Rectal smooth muscle tissue (tissue), 1 donor: Measurements from ENCODE around the gene ATP6V0B.

Experiments
- H3K27ac ChIP-seq: one replicate; pipeline ENCODE4 v1.7.0; 2013; ENCODE audit warnings: low read depth, low read length, inconsistent platforms
- H3K27me3 ChIP-seq: one replicate; pipeline ENCODE4 v1.7.0; 2013; ENCODE audit warnings: low read length; ENCODE audit not compliant: control insufficient read depth, insufficient read depth
- H3K36me3 ChIP-seq: one replicate; pipeline ENCODE4 v1.7.0; 2013; ENCODE audit warnings: low read length; ENCODE audit not compliant: control insufficient read depth, insufficient read depth
- H3K4me1 ChIP-seq: one replicate; pipeline ENCODE4 v1.7.0; 2013; ENCODE audit warnings: low read length; ENCODE audit not compliant: control insufficient read depth, insufficient read depth
- H3K4me3 ChIP-seq: one replicate; pipeline ENCODE4 v1.7.0; 2013; ENCODE audit warnings: low read length
- H3K9ac ChIP-seq: one replicate; pipeline ENCODE4 v1.7.0; 2013; ENCODE audit warnings: low read length

ATP6V0B gene

DNA sequence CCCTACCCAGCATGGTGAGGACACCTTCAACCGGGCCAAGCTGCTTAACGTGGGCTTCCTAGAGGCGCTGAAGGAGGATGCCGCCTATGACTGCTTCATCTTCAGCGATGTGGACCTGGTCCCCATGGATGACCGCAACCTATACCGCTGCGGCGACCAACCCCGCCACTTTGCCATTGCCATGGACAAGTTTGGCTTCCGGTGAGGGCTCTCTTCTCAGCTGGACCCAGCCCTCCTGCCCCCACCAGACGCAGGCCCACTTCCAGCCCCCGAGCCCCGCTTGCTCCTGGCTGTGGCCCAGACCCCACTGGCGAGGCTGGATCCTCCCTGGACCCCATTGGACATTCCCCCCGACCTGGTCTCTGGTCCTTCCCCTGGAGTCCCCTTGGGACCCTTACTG is 10.1 kb downstream of the ATP6V0B start:
- Histone ChIP-seq H3K9ac (no peak overlapping the region), H3K27ac (no peak overlapping the region), H3K4me3 (no peak overlapping the region), H3K36me3 (no peaks in the 10 kb centered on the region), H3K27me3 (no peaks in the 10 kb centered on the region), H3K4me1 (peaks cover 3% of the 10 kb centered on the region)

DNA sequence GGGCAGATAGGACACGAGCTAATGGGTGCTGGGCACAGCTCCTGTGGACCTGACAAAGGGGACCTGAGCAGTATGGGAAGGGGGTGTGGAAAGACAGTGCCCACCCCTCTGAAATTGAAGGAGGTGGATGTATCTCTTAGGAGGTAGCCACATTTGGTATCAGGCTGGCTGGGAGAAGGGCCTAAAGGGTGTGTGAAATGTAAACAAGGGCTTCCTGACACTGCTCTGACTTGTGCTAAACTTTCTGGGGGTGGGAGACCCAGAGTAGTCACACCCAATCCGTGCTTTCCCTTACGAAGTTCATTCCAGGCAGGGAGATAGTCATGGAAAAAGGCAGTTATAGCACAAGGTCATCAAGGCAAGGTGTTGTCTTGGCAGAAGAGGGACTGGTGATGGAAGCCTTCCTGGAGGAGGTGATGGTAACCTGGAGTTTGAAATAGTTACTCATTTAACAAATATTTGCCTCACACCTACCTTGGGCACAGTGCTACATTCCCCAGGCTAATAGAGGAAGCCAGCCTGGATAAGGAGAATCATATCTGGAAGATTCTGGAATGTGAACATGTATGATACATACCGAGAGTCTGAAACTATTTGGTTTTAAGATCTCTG is 11.3 kb downstream of the ATP6V0B start:
- no peak overlapping the region for H3K27ac ChIP-seq
- H3K9ac ChIP-seq, result no peak overlapping the region
- no peak overlapping the region for H3K4me3 ChIP-seq
- no peaks in the 10 kb centered on the region for H3K27me3 ChIP-seq
- peaks cover 4% of the 10 kb centered on the region for H3K4me1 ChIP-seq
- H3K36me3 ChIP-seq, result no peaks in the 10 kb centered on the region

DNA sequence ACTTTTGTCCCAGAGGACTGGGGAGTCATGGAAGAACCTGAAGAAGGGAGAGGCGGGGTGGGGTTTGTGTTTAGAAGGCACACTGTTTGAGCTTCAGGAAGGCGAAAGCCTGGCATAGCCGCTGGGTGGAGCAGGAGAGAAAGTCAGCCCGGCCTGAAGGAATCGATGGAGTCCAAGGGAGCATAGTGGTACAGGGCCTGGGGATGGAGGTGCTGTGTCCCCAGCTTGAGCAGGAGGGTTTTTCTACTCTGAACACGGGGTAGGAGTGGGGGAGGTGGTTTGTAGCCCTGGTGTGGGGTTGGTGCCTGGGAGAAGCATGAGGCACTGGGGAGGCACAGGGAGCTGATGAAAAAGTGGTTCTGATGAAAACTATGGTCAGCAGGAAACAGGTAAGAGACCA is 12.0 kb downstream of the ATP6V0B start:
- Histone ChIP-seq H3K36me3 (no peaks in the 10 kb centered on the region), H3K27ac (no peak overlapping the region), H3K27me3 (no peaks in the 10 kb centered on the region), H3K4me1 (peaks cover 4% of the 10 kb centered on the region), H3K4me3 (no peak overlapping the region), H3K9ac (no peak overlapping the region)

DNA sequence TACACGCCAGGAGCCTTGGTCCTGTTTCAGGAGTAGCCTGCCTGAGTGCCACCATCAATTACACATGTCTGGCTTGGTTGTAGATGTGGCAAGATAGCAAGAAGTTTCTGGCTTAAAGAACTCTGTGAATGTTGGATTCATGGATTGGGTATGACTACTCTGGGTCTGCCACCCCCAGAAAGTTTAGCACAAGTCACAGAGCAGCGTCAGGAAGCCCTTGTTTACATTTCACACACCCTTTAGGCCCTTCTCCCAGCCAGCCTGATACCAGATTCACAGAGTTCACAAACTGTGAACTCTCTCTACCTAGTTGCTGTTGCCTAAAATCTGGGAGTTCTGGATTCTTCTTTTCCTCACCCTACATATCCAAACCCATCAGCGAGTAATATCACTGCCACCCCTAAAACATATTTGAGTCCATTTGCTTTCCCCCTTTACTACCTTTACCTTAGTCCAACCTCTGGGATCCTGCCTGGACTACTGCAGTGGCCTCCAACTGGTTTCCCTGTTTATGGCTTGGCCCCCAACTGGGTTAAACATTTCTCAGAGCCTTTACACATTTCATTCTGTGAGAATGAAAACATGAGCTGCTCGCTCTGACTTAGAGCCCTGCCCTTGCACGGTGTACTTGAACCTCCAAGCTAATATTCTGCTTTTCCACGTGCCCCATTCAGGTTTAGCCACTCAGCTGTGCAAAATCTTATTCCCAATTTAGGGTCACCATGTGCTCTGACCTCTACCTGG is 12.6 kb downstream of the ATP6V0B start:
- Histone ChIP-seq H3K36me3 (no peaks in the 10 kb centered on the region), H3K4me3 (no peak overlapping the region), H3K27ac (no peak overlapping the region), H3K9ac (no peak overlapping the region), H3K27me3 (no peaks in the 10 kb centered on the region), H3K4me1 (peaks cover 4% of the 10 kb centered on the region)

DNA sequence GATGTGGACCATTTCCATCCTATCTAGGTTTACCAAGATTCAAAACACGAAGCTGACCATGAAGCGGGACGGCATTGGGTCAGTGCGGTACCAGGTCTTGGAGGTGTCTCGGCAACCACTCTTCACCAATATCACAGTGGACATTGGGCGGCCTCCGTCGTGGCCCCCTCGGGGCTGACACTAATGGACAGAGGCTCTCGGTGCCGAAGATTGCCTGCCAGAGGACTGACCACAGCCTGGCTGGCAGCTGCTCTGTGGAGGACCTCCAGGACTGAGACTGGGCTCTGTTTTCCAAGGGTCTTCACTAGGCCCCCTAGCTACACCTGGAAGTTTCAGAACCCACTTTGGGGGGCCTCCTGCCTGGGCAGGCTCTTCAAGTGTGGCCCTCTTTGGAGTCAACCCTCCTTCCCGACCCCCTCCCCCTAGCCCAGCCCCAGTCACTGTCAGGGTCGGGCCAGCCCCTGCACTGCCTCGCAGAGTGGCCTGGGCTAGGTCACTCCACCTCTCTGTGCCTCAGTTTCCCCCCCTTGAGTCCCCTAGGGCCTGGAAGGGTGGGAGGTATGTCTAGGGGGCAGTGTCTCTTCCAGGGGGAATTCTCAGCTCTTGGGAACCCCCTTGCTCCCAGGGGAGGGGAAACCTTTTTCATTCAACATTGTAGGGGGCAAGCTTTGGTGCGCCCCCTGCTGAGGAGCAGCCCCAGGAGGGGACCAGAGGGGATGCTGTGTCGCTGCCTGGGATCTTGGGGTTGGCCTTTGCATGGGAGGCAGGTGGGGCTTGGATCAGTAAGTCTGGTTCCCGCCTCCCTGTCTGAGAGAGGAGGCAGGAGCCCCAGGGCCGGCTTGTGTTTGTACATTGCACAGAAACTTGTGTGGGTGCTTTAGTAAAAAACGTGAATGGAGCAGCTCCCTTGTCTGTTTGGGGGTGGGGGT is 15.8 kb downstream of the ATP6V0B start:
- Histone ChIP-seq H3K9ac (no peak overlapping the region), H3K27me3 (no peaks in the 10 kb centered on the region), H3K4me3 (peak overlapping the region; percentile 56), H3K36me3 (no peaks in the 10 kb centered on the region), H3K27ac (no peak overlapping the region), H3K4me1 (peaks cover 4% of the 10 kb centered on the region)

DNA sequence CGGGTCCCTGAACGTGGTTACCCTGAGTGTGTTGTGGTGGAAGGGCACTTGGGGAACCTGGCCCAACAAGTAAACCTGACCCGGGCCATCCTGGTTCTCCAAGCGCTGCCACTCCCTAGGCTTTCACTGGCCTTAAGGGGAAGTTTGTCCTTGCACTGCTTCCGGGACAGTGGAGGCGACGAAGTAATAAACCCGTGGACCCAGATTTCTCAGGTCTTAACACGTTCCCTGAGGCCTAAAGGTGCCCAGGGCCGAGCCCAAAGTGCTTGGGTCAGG is 16.4 kb downstream of the ATP6V0B start:
- H3K36me3 ChIP-seq, result no peaks in the 10 kb centered on the region
- peak overlapping the region; percentile 38 for H3K27ac ChIP-seq
- H3K4me3 ChIP-seq, result peak overlapping the region; percentile 56
- no peak overlapping the region for H3K9ac ChIP-seq
- H3K27me3 ChIP-seq, result no peaks in the 10 kb centered on the region
- peaks cover 4% of the 10 kb centered on the region for H3K4me1 ChIP-seq

DNA sequence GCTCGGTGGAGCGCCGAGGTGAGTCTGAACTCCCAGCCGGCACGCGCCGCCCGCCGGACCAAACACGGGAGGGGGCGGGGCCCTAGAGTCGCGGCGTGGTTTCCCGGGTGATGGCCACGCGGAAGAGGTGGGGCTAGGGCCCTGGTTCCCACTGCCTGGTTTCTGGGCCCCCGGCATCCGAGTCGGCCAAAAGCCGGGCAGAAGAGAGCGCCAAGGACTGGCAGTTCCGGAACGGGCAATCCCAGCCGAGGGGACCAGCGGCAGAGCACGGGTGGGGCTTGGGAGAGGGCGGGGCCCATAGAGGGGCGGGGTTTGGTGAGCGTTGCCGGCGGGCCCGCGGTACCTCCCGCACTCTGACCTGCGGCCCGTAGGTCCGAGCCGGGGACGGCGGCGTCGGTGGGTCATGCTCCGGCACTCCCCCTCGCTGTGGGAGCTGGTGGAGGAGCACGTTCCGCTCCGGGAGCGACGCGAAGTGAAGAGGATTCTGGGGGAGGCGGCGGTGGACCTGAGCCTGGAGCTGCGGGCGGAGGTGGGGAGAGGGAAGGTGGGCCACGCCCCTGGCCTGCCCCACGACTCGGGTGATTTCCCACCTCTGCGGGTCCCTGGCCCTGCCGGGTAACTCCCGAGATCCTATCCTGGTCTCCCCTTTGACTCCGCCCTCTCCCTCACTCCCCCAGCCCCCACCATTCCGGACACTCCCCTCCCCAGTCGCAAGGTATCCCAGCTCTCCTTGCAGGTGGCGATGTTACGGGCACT is 16.9 kb downstream of the ATP6V0B start, which contains the start of gene CCDC24:
Gene CCDC24 (plus strand): TSS at position 124 of the 756 bp plus-strand sequence. CDS start 280 bp downstream, at position 404.
- H3K4me3 ChIP-seq, result peak within 1 kb of the TSS; percentile 56
- peak within 1 kb of the TSS; percentile 38 for H3K27ac ChIP-seq
- no peaks in the 10 kb centered on the region for H3K27me3 ChIP-seq
- no peaks in the 10 kb centered on the region for H3K36me3 ChIP-seq
- H3K9ac ChIP-seq, result peak within 1 kb of the TSS; percentile 57
- peaks cover 4% of the 10 kb centered on the region for H3K4me1 ChIP-seq

DNA sequence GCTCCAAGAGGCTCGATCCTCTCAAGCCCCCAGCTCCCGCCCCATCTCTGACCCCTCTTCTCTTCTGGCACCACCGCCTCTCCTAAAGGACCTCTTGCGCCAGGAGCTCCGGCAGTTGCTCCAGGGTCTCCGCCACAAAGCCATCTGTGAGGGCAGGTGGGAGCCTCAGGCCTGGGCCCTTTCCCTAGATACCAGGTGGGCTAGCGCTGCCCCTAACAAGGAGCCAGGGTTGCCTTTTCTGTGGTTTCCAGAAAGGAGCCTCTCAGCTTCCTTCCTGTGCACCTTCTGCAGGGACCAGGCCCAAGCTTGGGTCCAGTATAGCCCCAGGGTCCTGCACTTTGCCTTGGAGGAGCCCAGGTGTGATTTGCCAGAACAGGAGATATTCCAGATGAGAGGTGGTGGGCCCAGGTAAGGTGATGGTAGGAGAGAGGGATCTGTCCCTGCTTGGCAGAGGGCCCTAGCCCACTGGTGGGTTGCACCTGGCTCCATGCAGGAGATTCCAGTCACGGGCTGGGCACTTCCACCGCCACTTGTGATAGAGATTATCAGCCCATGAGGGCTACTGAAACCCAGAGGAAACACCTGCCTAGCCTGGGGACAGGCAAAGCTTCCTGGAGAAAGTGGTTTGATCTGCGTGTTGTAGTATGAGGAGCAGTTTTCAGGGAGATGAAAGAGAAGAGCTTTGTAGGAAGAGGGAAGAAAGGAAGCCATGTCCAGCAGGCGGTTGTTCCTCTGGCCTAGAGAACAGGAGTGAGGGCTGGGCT is 17.7 kb downstream of the ATP6V0B start:
- peak overlapping the region; percentile 56 for H3K4me3 ChIP-seq
- H3K9ac ChIP-seq, result peak overlapping the region; percentile 57
- H3K4me1 ChIP-seq, result peaks cover 4% of the 10 kb centered on the region
- H3K27ac ChIP-seq, result no peak overlapping the region
- no peaks in the 10 kb centered on the region for H3K27me3 ChIP-seq
- H3K36me3 ChIP-seq, result no peaks in the 10 kb centered on the region

DNA sequence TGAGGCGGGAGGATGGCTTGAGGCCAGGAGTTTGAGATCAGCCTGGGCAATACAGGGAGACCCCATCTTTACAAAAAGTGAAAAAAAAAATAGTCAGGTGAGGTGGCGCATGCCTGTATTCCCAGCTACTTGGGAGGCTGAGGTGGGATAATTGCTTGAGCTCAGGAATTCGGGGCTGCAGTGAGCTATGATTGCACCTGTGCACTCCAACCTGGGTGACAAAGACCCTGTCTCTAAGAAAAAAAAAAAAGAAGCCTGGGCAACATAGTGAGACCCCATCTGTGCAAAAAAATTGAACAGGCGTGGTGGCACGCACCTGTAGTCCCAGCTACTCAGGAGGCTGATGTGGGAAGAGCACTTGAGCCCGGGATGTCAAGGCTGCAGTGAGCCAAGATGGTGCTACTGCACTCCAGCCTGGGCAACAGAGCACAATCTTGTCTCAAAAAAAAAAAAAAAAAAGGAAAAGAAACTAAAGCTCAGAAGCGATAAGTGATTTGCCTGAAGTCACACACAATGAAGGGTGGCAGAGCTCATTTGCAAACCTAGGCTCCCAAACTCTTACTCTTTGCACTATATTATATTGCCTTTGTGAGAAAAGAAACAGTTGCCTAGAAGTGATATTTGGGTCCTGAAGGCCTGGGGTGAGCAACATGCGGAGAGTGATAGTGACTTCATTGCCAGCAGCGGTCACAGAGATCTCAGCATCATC is 18.6 kb downstream of the ATP6V0B start:
- Histone ChIP-seq H3K4me3 (no peak overlapping the region), H3K9ac (no peak overlapping the region), H3K36me3 (no peaks in the 10 kb centered on the region), H3K27ac (no peak overlapping the region), H3K4me1 (peaks cover 4% of the 10 kb centered on the region), H3K27me3 (no peaks in the 10 kb centered on the region)

DNA sequence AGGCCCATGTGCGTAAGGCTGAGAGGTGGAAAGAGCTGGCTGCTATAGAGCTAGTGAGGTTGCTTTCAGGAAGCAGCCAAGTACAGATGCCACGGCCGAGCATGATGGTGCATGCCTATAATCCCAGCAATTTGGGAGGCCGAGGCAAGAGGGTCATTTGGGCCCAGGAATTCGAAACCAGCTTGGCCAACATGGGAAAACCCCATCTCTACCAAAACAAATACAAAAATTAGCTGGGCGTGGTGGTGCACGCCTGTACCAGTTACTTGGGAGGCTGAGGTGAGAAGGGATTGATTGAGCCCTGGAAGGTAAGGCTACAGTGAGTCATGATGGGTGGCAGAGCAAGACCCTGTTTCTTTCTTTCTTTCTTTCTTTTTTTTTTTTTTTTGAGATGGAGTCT is 19.3 kb downstream of the ATP6V0B start:
- Histone ChIP-seq H3K27ac (no peak overlapping the region), H3K4me1 (peaks cover 4% of the 10 kb centered on the region)

More for the DNA sequence above, 19.3 kb downstream of the ATP6V0B start:
- Histone ChIP-seq H3K36me3 (no peaks in the 10 kb centered on the region), H3K4me3 (no peak overlapping the region), H3K9ac (no peak overlapping the region), H3K27me3 (no peaks in the 10 kb centered on the region)
